Activated CD4-positive, alpha-beta T cell treated with anti-CD3 and anti-CD28 coated beads, Interleukin-2, amount 10 ng/mL, durations not matched to agents 24 days and 14 days (primary cell): Measurements from ENCODE around the gene CDHR2. TPM values are rescaled to one million over a fixed set of nuclear protein-coding genes. Genes with fewer than 3 reads are reported as not detected.
A peak's percentile ranks its signal among the peaks of the same experiment; 100 is the strongest.

ENCODE experiments used
- DNase-seq: peaks from one replicate; pipeline ENCODE4 v3.0.0; 2022
- H3K27ac Mint-ChIP-seq: one replicate; pipeline ENCODE4 v1.8.0; 2022; ENCODE audit warnings: mild to moderate bottlenecking, mixed read lengths
- H3K27me3 Mint-ChIP-seq: one replicate; pipeline ENCODE4 v1.8.0; 2022; ENCODE audit warnings: mixed read lengths
- H3K36me3 Mint-ChIP-seq: one replicate; pipeline ENCODE4 v1.8.0; 2022; ENCODE audit warnings: low read depth, mild to moderate bottlenecking, mixed read lengths
- H3K4me1 Mint-ChIP-seq: one replicate; pipeline ENCODE4 v1.8.0; 2021; ENCODE audit warnings: mixed read lengths
- H3K4me3 Mint-ChIP-seq: one replicate; pipeline ENCODE4 v1.8.0; 2022; ENCODE audit warnings: mild to moderate bottlenecking, moderate library complexity, mixed read lengths
- H3K9me3 Mint-ChIP-seq: one replicate; pipeline ENCODE4 v1.8.0; 2021; ENCODE audit warnings: mixed read lengths
- intact Hi-C: fragments of 100-400 bp; cut with micrococcal nuclease; formaldehyde crosslinking; loops from one replicate; pipeline ENCODE4 v1.15.1; 2023
- total RNA-seq: library from RNA; stranded (reverse); gene quantifications from 2 replicates; pipeline ENCODE4 v1.2.3, GENCODE V29; 2022

The CDHR2 gene
- total RNA-seq, 1 donor from 2014 or later: 0.35 TPM

DNA sequence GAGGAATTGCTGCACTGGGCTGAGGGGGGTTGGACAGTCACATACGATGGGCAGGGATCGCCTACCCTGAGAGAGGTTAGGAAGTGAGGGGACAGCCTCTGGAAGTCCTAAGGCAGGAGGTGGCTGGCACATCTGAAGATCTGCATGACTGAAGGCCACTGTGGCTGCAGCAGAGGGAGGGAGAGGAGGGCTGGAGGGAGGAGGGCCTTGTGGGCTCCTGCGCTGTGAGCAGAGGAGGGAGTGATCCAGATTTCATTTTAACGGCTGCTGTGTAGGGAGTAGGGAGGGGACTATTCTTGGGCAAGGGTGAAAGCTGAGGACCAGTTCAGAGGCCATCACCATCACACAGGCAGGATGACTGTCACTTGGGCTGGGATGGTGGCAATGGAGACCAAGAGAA, 88.4 kb downstream of the CDHR2 start:
- no peak overlapping the region for H3K4me3 Mint-ChIP-seq
- DNase-seq: no peak
- peaks cover 45% of the 10 kb centered on the region for H3K27me3 Mint-ChIP-seq
- H3K9me3 Mint-ChIP-seq: no peaks in the 10 kb centered on the region
- no peaks in the 10 kb centered on the region for H3K36me3 Mint-ChIP-seq
- intact Hi-C loops: no loop called here
- H3K4me1 Mint-ChIP-seq: no peaks in the 10 kb centered on the region
- H3K27ac Mint-ChIP-seq: no peak overlapping the region

DNA sequence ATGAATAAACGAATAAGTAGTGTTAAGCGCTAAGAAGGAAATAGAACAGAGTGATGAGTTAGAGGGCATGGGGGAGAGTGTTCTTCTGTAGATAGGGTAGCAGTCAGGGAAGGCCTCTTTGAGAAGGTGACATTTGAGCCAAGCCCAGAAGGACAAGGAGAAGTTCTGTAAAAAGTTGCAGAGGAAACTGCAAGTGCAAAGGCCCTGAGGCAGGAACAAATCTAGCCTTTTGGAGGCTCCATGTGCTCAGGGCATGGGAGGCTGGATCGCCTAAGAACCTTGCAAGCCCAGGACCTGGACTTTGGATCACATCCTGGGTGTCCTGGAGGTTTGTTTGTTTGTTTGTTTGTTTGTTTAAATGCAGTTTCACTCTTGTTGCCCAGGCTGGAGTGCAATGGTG, 89.3 kb downstream of the CDHR2 start:
- H3K27me3 Mint-ChIP-seq: peaks cover 39% of the 10 kb centered on the region
- H3K4me1 Mint-ChIP-seq: no peaks in the 10 kb centered on the region
- no peaks in the 10 kb centered on the region for H3K36me3 Mint-ChIP-seq
- no peak overlapping the region for H3K4me3 Mint-ChIP-seq
- H3K9me3 Mint-ChIP-seq: no peaks in the 10 kb centered on the region
- no peak for DNase-seq
- no peak overlapping the region for H3K27ac Mint-ChIP-seq
- intact Hi-C loops: no loop called here

DNA sequence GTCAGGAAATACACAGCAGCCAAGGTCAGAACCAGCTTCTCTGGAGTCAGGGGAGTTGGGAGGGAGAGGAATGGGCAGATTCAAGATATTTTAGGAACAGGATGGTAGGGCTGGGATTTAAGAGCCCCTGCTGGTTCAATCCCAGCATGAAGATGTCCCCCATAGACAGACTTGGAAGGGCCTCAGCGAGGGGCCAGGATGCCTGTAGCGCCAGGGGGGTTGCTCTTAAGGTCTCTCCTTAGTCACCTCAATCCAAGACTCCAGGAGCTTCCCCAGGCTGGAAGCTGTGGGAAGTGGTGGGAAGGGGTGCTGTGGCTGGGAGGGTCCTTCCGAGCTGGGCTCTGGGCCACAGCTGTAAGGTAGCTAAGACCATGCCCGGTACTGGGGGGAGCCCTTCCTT, 90.1 kb downstream of the CDHR2 start:
- Mint-ChIP-seq H3K4me1 (no peaks in the 10 kb centered on the region), H3K4me3 (no peak overlapping the region), H3K36me3 (no peaks in the 10 kb centered on the region), H3K27me3 (peaks cover 31% of the 10 kb centered on the region), H3K9me3 (no peaks in the 10 kb centered on the region), H3K27ac (no peak overlapping the region)
- intact Hi-C loops: no loop called here
- no peak for DNase-seq

DNA sequence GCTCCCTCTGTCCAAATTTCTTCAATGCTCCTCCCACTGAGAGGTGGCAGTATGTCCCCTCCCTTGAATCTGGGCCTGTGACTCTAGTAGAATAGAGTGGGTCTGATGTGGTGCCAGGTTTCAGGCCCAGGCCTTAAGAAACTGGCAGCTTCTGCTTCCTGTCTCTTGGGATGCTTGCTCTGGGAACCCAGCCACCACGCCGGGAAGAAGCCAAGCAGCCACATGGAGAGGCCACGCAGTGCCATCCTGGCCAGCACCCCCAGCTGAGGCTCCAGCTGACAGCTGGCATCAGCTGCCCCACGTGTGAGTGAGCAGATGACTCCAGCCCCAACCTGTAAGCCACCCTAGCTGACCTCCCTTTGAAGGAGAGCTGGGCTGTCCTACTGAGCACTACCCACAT, 90.8 kb downstream of the CDHR2 start:
- Mint-ChIP-seq H3K4me3 (no peak overlapping the region), H3K27me3 (peaks cover 27% of the 10 kb centered on the region), H3K36me3 (no peaks in the 10 kb centered on the region), H3K27ac (no peak overlapping the region), H3K4me1 (no peaks in the 10 kb centered on the region), H3K9me3 (no peaks in the 10 kb centered on the region)
- intact Hi-C loops: no loop called here
- no peak for DNase-seq

DNA sequence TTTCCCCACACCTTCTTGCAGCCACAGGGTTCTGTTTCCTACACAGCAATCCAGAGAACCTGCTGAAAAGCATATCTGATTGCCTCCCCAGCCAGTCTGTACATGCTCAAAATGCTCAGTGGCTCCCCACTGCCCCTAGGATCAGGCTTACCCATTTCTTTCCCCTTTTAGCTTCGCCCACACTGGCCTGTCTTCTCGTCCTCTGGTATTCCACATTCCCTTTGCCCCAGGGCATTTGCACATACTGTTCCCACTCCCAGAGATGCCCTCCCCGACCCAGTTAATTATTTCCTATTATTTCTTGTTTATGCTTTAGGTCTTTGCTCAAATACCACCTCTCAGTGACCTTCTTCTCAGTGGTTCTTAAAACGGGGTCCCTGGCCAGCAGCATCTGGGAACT, 91.5 kb downstream of the CDHR2 start:
- no peak for DNase-seq
- H3K4me1 Mint-ChIP-seq: no peaks in the 10 kb centered on the region
- intact Hi-C loops: no loop called here
- no peak overlapping the region for H3K4me3 Mint-ChIP-seq
- no peak overlapping the region for H3K27ac Mint-ChIP-seq
- H3K9me3 Mint-ChIP-seq: no peaks in the 10 kb centered on the region
- no peaks in the 10 kb centered on the region for H3K36me3 Mint-ChIP-seq
- H3K27me3 Mint-ChIP-seq: peaks cover 21% of the 10 kb centered on the region

DNA sequence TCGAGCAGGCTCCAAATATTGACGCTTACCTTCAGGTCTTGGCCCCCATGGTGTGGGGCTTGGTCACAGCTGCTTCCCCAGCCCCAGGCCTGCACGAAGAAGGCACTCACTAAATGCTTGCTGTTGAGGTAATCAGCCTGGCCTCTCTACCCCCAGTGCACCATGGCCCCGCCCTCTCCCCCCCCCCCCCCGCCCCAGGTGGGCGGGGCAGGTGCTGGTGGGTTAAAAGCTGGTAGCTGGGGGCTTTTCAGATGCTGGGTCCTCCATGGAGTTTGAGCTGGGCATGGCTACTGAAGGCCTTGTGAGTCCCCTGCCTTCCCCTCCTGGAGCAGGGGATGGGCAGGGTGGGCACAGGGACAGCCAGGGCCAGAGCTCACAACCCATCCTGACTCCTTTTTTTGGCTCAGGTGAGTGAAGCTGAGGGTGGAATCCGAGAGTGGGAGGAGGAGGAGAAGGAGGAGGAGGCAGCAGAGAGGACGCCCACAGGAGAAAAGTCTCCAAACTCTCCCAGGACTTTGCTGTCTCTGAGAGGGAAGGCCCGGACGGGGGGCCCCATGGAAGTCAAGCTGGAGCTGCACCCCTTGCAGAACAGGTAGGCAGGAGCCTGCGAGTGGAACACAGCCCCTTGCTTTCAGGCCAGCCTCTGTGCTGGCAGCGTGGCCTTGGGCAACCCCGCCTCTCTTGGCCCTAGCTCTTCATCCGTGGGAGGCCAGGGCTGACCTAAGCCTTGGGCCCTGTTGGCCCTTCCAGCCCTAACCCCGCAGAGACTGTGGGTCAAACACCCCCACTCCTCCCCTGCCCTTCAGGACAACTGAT, 93.7 kb downstream of the CDHR2 start:
- Mint-ChIP-seq H3K4me1 (peaks cover 10% of the 10 kb centered on the region), H3K36me3 (no peaks in the 10 kb centered on the region), H3K4me3 (no peak overlapping the region), H3K27me3 (peaks cover 6% of the 10 kb centered on the region), H3K9me3 (no peaks in the 10 kb centered on the region), H3K27ac (no peak overlapping the region)
- DNase-seq: no peak
- intact Hi-C loops: no loop called here

DNA sequence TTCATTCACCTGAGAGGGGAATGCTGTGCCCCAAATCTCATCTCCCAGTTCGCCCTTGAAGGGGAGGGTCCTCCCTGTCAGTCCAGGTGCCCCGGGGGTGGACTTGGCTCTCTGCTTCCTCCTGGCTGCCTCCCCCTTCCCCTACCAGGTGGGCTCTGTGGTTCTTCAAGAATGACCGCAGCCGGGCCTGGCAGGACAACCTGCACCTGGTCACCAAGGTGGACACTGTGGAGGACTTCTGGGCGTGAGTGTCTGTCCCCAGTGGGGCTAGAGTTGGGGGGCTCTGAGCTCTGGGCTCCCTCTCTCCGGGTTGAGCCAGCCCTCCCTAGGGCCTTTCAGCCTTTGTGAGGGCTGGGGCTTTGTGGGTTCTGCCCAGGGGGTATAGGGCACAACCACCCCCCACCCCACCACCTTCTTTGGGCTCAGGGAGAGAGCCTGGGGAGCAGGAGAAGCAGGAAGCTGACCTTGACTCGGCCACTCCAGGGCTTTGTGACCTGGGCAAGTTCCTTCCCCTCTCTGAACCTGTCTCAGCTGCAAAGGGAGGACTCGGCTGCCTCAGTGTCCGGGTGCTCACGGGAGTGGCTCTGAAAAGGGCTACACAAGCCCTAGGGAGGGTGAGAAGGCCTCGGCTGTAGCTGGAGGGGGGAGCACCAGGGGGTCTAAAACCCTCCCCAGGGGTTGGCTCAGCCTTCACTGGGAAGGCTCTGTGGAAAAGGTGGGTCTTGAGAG, 94.5 kb downstream of the CDHR2 start:
- H3K4me1 Mint-ChIP-seq: peaks cover 15% of the 10 kb centered on the region

DNA sequence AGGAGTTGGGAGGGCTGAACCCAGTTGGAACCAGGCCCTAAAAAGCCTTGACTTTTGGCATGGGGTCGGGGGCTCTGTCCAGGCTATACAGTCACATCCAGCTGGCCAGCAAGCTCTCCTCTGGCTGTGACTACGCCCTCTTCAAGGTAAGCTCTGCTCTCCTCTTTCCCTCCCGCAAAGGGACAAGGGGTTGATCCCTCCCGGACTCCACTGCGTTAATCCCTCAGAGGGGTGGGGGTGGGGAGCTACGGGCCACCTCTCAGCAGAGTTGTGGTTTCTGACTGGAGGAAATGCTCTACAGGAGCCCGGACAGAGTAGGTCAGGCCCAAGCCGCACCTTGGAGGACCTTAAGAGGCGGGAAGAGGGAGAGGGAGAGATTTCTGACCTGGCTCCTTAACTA, 95.2 kb downstream of the CDHR2 start:
- intact Hi-C loops: no loop called here
- Mint-ChIP-seq H3K27ac (no peak overlapping the region), H3K4me1 (peaks cover 21% of the 10 kb centered on the region), H3K27me3 (no peaks in the 10 kb centered on the region), H3K9me3 (no peaks in the 10 kb centered on the region), H3K36me3 (peaks cover 4% of the 10 kb centered on the region), H3K4me3 (no peak overlapping the region)
- no peak for DNase-seq

More for the DNA sequence above, 94.5 kb downstream of the CDHR2 start:
- DNase-seq: no peak
- Mint-ChIP-seq H3K27ac (no peak overlapping the region), H3K9me3 (no peaks in the 10 kb centered on the region), H3K36me3 (peaks cover under 1% of the 10 kb centered on the region), H3K27me3 (peaks cover 2% of the 10 kb centered on the region), H3K4me3 (no peak overlapping the region)
- intact Hi-C loops: no loop called here

DNA sequence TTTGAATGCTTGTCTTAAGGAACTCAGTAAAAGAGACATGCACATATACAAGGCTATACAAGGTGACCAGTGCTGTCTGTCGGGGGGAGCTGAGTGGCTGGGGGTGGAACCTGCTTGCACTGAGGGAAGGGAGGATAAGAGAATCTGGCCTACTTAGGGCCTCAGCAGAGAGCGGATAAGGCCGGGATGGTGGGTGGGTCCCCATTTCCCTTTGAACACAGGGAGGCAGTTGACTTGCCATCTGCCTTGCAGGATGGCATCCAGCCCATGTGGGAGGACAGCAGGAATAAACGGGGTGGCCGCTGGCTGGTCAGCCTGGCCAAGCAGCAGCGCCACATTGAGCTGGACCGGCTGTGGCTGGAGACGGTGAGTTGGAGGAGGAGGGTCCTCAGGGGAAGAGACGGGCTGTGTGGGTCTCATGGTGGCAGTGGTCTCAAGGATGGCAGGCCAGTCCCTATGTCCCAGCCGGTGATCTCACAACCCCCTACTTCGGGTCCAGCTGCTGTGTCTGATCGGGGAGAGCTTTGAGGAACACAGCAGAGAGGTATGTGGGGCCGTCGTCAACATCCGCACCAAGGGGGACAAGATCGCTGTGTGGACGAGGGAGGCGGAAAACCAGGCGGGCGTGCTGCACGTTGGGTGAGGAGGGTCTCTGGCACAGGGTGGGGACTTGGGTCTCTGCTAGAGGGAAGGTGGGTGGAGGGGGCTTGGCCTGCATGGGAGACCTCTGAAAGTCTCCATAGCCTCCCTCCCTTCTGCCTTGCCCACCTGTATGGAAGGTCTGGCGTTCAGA, 95.9 kb downstream of the CDHR2 start:
- Mint-ChIP-seq H3K4me1 (peaks cover 25% of the 10 kb centered on the region), H3K27ac (peak overlapping the region; percentile 10), H3K4me3 (peak overlapping the region; percentile 45), H3K27me3 (no peaks in the 10 kb centered on the region), H3K36me3 (peaks cover 6% of the 10 kb centered on the region), H3K9me3 (no peaks in the 10 kb centered on the region)
- DNase-seq: no peak
- intact Hi-C loops: loop anchor here (5.0 kb wide), 1 partner anchor 362 kb away; the partner anchor contains the start of gene UIMC1

Other genes starting within 250 kb of the CDHR2 start
- 55.5 and 59.7 TPM in 2 replicates for gene KIAA1191, start 187.6 kb upstream of the CDHR2 start, total RNA-seq
- gene ARL10, start 183.9 kb upstream of the CDHR2 start, total RNA-seq: 18.1 and 22.2 TPM in 2 replicates
- gene NOP16, start 160.7 kb upstream of the CDHR2 start, total RNA-seq: 109 and 114 TPM in 2 replicates
- 96.4 and 104 TPM in 2 replicates for gene HIGD2A, start 160.6 kb upstream of the CDHR2 start, total RNA-seq
- gene CLTB, start 132.8 kb upstream of the CDHR2 start, total RNA-seq: 71.5 and 76.2 TPM in 2 replicates
- gene FAF2, start 101.0 kb upstream of the CDHR2 start, total RNA-seq: 42.8 and 43.9 TPM in 2 replicates
- 71.4 and 74.0 TPM in 2 replicates for gene RNF44, start 11.9 kb upstream of the CDHR2 start, total RNA-seq
- gene GPRIN1, start 60.8 kb downstream of the CDHR2 start, total RNA-seq: 3.7 TPM in 2 replicates
- gene SNCB, start 81.2 kb downstream of the CDHR2 start, total RNA-seq: not detected in 2 replicates
- gene EIF4E1B, start 81.3 kb downstream of the CDHR2 start, total RNA-seq: not detected in 2 replicates
- 29.3 and 32.0 TPM in 2 replicates for gene TSPAN17, start 98.1 kb downstream of the CDHR2 start, total RNA-seq